ENCODE results near the gene PAPPA. TPM values are rescaled to one million over a fixed set of nuclear protein-coding genes. Genes with fewer than 3 reads are reported as not detected.

PAPPA gene
- total RNA-seq (not detected), polyA plus RNA-seq (not detected)

GRCh38 chr9:116153765-116154333 is at the start of gene PAPPA:
Gene PAPPA, plus strand, starts transcription at chr9:116153791. Its CDS starts 382 bp downstream, at chr9:116154173.
- H3K9me3 Mint-ChIP-seq = peaks cover 0 to 8% (median 5%) of the 10 kb centered on the region in 5 donors
- H3K36me3 Mint-ChIP-seq = no peaks in the 10 kb centered on the region
- ChIA-PET POLR2A (no interaction called here), CTCF (no interaction called here)
- H3K4me3 Mint-ChIP-seq = peak within 1 kb of the TSS in 1 of 7 donors; percentile 51
- Histone ChIP-seq H3K4me3 (ENCODE audit: low read length) (no peak within 1 kb of the TSS), H3K27ac (ENCODE audit: low read depth, low read length) (no peak within 1 kb of the TSS), H3K27me3 (ENCODE audit: insufficient read depth, low read length, poor library complexity, severe bottlenecking) (peaks cover 4% of the 10 kb centered on the region), H3K9me3 (ENCODE audit: low read length) (no peaks in the 10 kb centered on the region), H3K4me1 (ENCODE audit: insufficient read depth, low read length) (no peaks in the 10 kb centered on the region), H3K36me3 (ENCODE audit: insufficient read depth, low read length) (no peaks in the 10 kb centered on the region)
- peaks cover 0 to 18% (median 2%) of the 10 kb centered on the region in 3 donors for H3K4me1 Mint-ChIP-seq
- H3K27me3 Mint-ChIP-seq = peaks cover 38 to 81% of the 10 kb centered on the region in 2 donors
- no peak for DNase-seq
- H3K27ac Mint-ChIP-seq = no peak within 1 kb of the TSS

GRCh38 chr9:116103976-116104820 is 49.4 kb upstream of the PAPPA start:
- CTCF ChIA-PET = no interaction called here
- Mint-ChIP-seq H3K9me3 (peaks cover 0 to 4% (median 2%) of the 10 kb centered on the region in 5 donors), H3K27ac (no peak overlapping the region), H3K36me3 (no peaks in the 10 kb centered on the region), H3K4me1 (no peaks in the 10 kb centered on the region), H3K27me3 (no peaks in the 10 kb centered on the region), H3K4me3 (no peak overlapping the region)
- H3K4me3 ChIP-seq (ENCODE audit: low read length) = no peak overlapping the region
- H3K9me3 ChIP-seq (ENCODE audit: low read length) = no peaks in the 10 kb centered on the region
- POLR2A ChIA-PET = no interaction called here
- no peak overlapping the region for H3K27ac ChIP-seq (ENCODE audit: low read depth, low read length)
- DNase-seq = no peak
- H3K4me1 ChIP-seq (ENCODE audit: insufficient read depth, low read length) = no peaks in the 10 kb centered on the region
- no peaks in the 10 kb centered on the region for H3K27me3 ChIP-seq (ENCODE audit: insufficient read depth, low read length, poor library complexity, severe bottlenecking)
- no peaks in the 10 kb centered on the region for H3K36me3 ChIP-seq (ENCODE audit: insufficient read depth, low read length)

- H3K36me3 ChIP-seq (ENCODE audit: insufficient read depth, low read length) = no peaks in the 10 kb centered on the region
- ChIA-PET CTCF (no interaction called here), POLR2A (no interaction called here)
- no peak overlapping the region for H3K4me3 ChIP-seq (ENCODE audit: low read length)
- no peak overlapping the region for H3K27ac ChIP-seq (ENCODE audit: low read depth, low read length)
- Mint-ChIP-seq H3K36me3 (no peaks in the 10 kb centered on the region), H3K27ac (no peak overlapping the region), H3K9me3 (peaks cover 0 to 7% (median 4%) of the 10 kb centered on the region in 5 donors), H3K4me3 (no peak overlapping the region), H3K4me1 (no peaks in the 10 kb centered on the region), H3K27me3 (no peaks in the 10 kb centered on the region)
- no peaks in the 10 kb centered on the region for H3K27me3 ChIP-seq (ENCODE audit: insufficient read depth, low read length, poor library complexity, severe bottlenecking)
- H3K9me3 ChIP-seq (ENCODE audit: low read length) = no peaks in the 10 kb centered on the region
- no peak for DNase-seq
- no peaks in the 10 kb centered on the region for H3K4me1 ChIP-seq (ENCODE audit: insufficient read depth, low read length)
Observed at GRCh38 chr9:116112236-116112635, 41.4 kb upstream of the PAPPA start.

- H3K27me3 Mint-ChIP-seq = no peaks in the 10 kb centered on the region
- H3K9me3 Mint-ChIP-seq = peaks cover 0 to 20% (median 14%) of the 10 kb centered on the region in 5 donors
- H3K4me1 Mint-ChIP-seq = no peaks in the 10 kb centered on the region
- POLR2A ChIA-PET = no interaction called here
- H3K36me3 ChIP-seq (ENCODE audit: insufficient read depth, low read length) = no peaks in the 10 kb centered on the region
- H3K36me3 Mint-ChIP-seq = no peaks in the 10 kb centered on the region
- H3K4me3 Mint-ChIP-seq = no peak overlapping the region
- no peaks in the 10 kb centered on the region for H3K9me3 ChIP-seq (ENCODE audit: low read length)
- DNase-seq = no peak
- H3K4me3 ChIP-seq (ENCODE audit: low read length) = no peak overlapping the region
- no peaks in the 10 kb centered on the region for H3K4me1 ChIP-seq (ENCODE audit: insufficient read depth, low read length)
- H3K27ac ChIP-seq (ENCODE audit: low read depth, low read length) = no peak overlapping the region
- H3K27me3 ChIP-seq (ENCODE audit: insufficient read depth, low read length, poor library complexity, severe bottlenecking) = no peaks in the 10 kb centered on the region
- CTCF ChIA-PET = no interaction called here
- H3K27ac Mint-ChIP-seq = no peak overlapping the region
Observed at GRCh38 chr9:116115761-116116353, 37.7 kb upstream of the PAPPA start.

GRCh38 chr9:116116393-116116792 is 37.2 kb upstream of the PAPPA start:
- H3K27me3 ChIP-seq (ENCODE audit: insufficient read depth, low read length, poor library complexity, severe bottlenecking) = no peaks in the 10 kb centered on the region
- Mint-ChIP-seq H3K9me3 (peaks cover 0 to 20% (median 18%) of the 10 kb centered on the region in 5 donors), H3K27ac (no peak overlapping the region), H3K36me3 (no peaks in the 10 kb centered on the region), H3K27me3 (no peaks in the 10 kb centered on the region), H3K4me1 (no peaks in the 10 kb centered on the region), H3K4me3 (no peak overlapping the region)
- H3K27ac ChIP-seq (ENCODE audit: low read depth, low read length) = no peak overlapping the region
- no peak for DNase-seq
- no peak overlapping the region for H3K4me3 ChIP-seq (ENCODE audit: low read length)
- H3K4me1 ChIP-seq (ENCODE audit: insufficient read depth, low read length) = no peaks in the 10 kb centered on the region
- no peaks in the 10 kb centered on the region for H3K36me3 ChIP-seq (ENCODE audit: insufficient read depth, low read length)
- POLR2A ChIA-PET = no interaction called here
- H3K9me3 ChIP-seq (ENCODE audit: low read length) = no peaks in the 10 kb centered on the region
- CTCF ChIA-PET = no interaction called here

GRCh38 chr9:116123171-116123570 is 30.4 kb upstream of the PAPPA start:
- Histone ChIP-seq H3K9me3 (ENCODE audit: low read length) (no peaks in the 10 kb centered on the region), H3K27ac (ENCODE audit: low read depth, low read length) (no peak overlapping the region), H3K36me3 (ENCODE audit: insufficient read depth, low read length) (no peaks in the 10 kb centered on the region), H3K4me3 (ENCODE audit: low read length) (no peak overlapping the region), H3K27me3 (ENCODE audit: insufficient read depth, low read length, poor library complexity, severe bottlenecking) (no peaks in the 10 kb centered on the region), H3K4me1 (ENCODE audit: insufficient read depth, low read length) (no peaks in the 10 kb centered on the region)
- CTCF ChIA-PET = no interaction called here
- no peak overlapping the region for H3K27ac Mint-ChIP-seq
- H3K36me3 Mint-ChIP-seq = no peaks in the 10 kb centered on the region
- no peaks in the 10 kb centered on the region for H3K4me1 Mint-ChIP-seq
- H3K4me3 Mint-ChIP-seq = no peak overlapping the region
- H3K9me3 Mint-ChIP-seq = peaks cover 4 to 18% (median 14%) of the 10 kb centered on the region in 5 donors
- POLR2A ChIA-PET = no interaction called here
- no peak for DNase-seq
- H3K27me3 Mint-ChIP-seq = no peaks in the 10 kb centered on the region

- POLR2A ChIA-PET = no interaction called here
- no peaks in the 10 kb centered on the region for H3K27me3 ChIP-seq (ENCODE audit: insufficient read depth, low read length, poor library complexity, severe bottlenecking)
- no peaks in the 10 kb centered on the region for H3K4me1 ChIP-seq (ENCODE audit: insufficient read depth, low read length)
- peaks cover 6 to 10% (median 8%) of the 10 kb centered on the region in 5 donors for H3K9me3 Mint-ChIP-seq
- no peaks in the 10 kb centered on the region for H3K9me3 ChIP-seq (ENCODE audit: low read length)
- H3K4me1 Mint-ChIP-seq = no peaks in the 10 kb centered on the region
- no peak overlapping the region for H3K4me3 ChIP-seq (ENCODE audit: low read length)
- H3K36me3 ChIP-seq (ENCODE audit: insufficient read depth, low read length) = no peaks in the 10 kb centered on the region
- H3K36me3 Mint-ChIP-seq = no peaks in the 10 kb centered on the region
- H3K4me3 Mint-ChIP-seq = no peak overlapping the region
- no peaks in the 10 kb centered on the region for H3K27me3 Mint-ChIP-seq
- no peak overlapping the region for H3K27ac ChIP-seq (ENCODE audit: low read depth, low read length)
- CTCF ChIA-PET = no interaction called here
- H3K27ac Mint-ChIP-seq = no peak overlapping the region
- DNase-seq = no peak
Observed at GRCh38 chr9:116124472-116125040, 29.0 kb upstream of the PAPPA start.

- ChIA-PET CTCF (no interaction called here), POLR2A (no interaction called here)
- H3K36me3 Mint-ChIP-seq = no peaks in the 10 kb centered on the region
- H3K27ac ChIP-seq (ENCODE audit: low read depth, low read length) = no peak overlapping the region
- no peak overlapping the region for H3K4me3 ChIP-seq (ENCODE audit: low read length)
- DNase-seq = no peak
- H3K27ac Mint-ChIP-seq = no peak overlapping the region
- H3K27me3 Mint-ChIP-seq = peaks cover 0 to 1% of the 10 kb centered on the region in 2 donors
- H3K9me3 ChIP-seq (ENCODE audit: low read length) = no peaks in the 10 kb centered on the region
- no peaks in the 10 kb centered on the region for H3K4me1 ChIP-seq (ENCODE audit: insufficient read depth, low read length)
- no peaks in the 10 kb centered on the region for H3K36me3 ChIP-seq (ENCODE audit: insufficient read depth, low read length)
- H3K27me3 ChIP-seq (ENCODE audit: insufficient read depth, low read length, poor library complexity, severe bottlenecking) = no peaks in the 10 kb centered on the region
- peaks cover 4 to 10% (median 6%) of the 10 kb centered on the region in 5 donors for H3K9me3 Mint-ChIP-seq
- H3K4me3 Mint-ChIP-seq = no peak overlapping the region
- no peaks in the 10 kb centered on the region for H3K4me1 Mint-ChIP-seq
Observed at GRCh38 chr9:116133163-116133562, 20.4 kb upstream of the PAPPA start.
